Kasumi-1 (cell line): Measurements from ENCODE around the gene SFN.
"Not testable (repeated sequence)": the region's sequence is repeated elsewhere in the genome, so short reads cannot be mapped to it uniquely, and the experiment has no call there.

Source experiments
- DNase-seq, 2 experiments: peaks; one replicate each; lab custom pipeline; 2025; lab: John Stamatoyannopoulos, UW

SFN gene

GRCh38 chr1:26864610-26865480 lies 1.9 kb downstream of the SFN start:
- DNase-seq, result peak; percentile 96 to 97

- not testable (repeated sequence) for DNase-seq
These were observed 10.1 kb downstream of the SFN start for GRCh38 chr1:26873097-26873496.

GRCh38 chr1:26874896-26875295 lies 11.9 kb downstream of the SFN start:
- DNase-seq, result no peak

- no peak for DNase-seq
These were observed 14.4 kb downstream of the SFN start for GRCh38 chr1:26877326-26877725.

- no peak for DNase-seq
These were observed 16.8 kb downstream of the SFN start for GRCh38 chr1:26879793-26880192.

GRCh38 chr1:26881611-26882010 lies 18.7 kb downstream of the SFN start:
- not testable (repeated sequence) for DNase-seq

GRCh38 chr1:26882696-26883463 lies 19.9 kb downstream of the SFN start:
- no peak for DNase-seq

GRCh38 chr1:26887125-26887524 lies 24.2 kb downstream of the SFN start:
- peak; percentile 59 to 73 for DNase-seq

- DNase-seq, result no peak
These were observed 25.3 kb downstream of the SFN start for GRCh38 chr1:26888231-26888630.

- DNase-seq, result peak; percentile 83 to 84
These were observed 26.9 kb downstream of the SFN start, which contains the start of gene GPN2 for GRCh38 chr1:26889551-26890466. Gene GPN2 (minus strand): TSS chr1:26890283. CDS start chr1:26890096, 187 bp downstream.

GRCh38 chr1:26890467-26890796 lies 27.5 kb downstream of the SFN start:
- DNase-seq, result peak in 1 of 2 experiments; percentile 49

- DNase-seq, result no peak
These were observed 31.3 kb downstream of the SFN start for GRCh38 chr1:26894263-26894662.

- no peak for DNase-seq
These were observed 34.4 kb downstream of the SFN start for GRCh38 chr1:26897351-26897750.

GRCh38 chr1:26900001-26900814 lies 37.3 kb downstream of the SFN start, which contains the start of gene GPATCH3:
Gene GPATCH3 (minus strand): TSS chr1:26900467. CDS start chr1:26900442, 25 bp downstream.
- DNase-seq, result peak; percentile 79 to 90

GRCh38 chr1:26900815-26901511 lies 38.0 kb downstream of the SFN start:
- DNase-seq, result no peak

GRCh38 chr1:26907071-26907917 lies 44.3 kb downstream of the SFN start:
- no peak for DNase-seq

GRCh38 chr1:26909951-26910342 lies 47.0 kb downstream of the SFN start:
- no peak for DNase-seq

- DNase-seq, result no peak
These were observed 47.6 kb downstream of the SFN start for GRCh38 chr1:26910343-26911160.
